Ovary (tissue), 9 donors: ENCODE measurements around the gene TRAK2. TPM values are rescaled to one million over a fixed set of nuclear protein-coding genes. Genes with fewer than 3 reads are reported as not detected.

ENCODE experiments used
- DNase-seq, 5 donors: peaks; one replicate each; pipeline ENCODE4 v3.0.0-alpha.2; 2019 to 2020
- H3K27ac ChIP-seq, 2 donors: fragments of 200-600 bp; one replicate each; pipeline versions ENCODE4 v1.5.1 to v1.8.0; 2019 to 2022
- H3K27me3 ChIP-seq: fragments of 200-600 bp; one replicate; pipeline ENCODE4 v1.8.0; 2022
- H3K36me3 ChIP-seq: fragments of 200-600 bp; sonication (generic); one replicate; pipeline ENCODE4 v1.5.1; 2019
- H3K4me1 ChIP-seq: one replicate; pipeline ENCODE4 v1.8.1; 2013; ENCODE audit warnings: mild to moderate bottlenecking, moderate library complexity; ENCODE audit not compliant: insufficient read depth
- H3K4me3 ChIP-seq: fragments of 200-600 bp; sonication (generic); one replicate; pipeline ENCODE4 v1.5.1; 2017
- H3K9me3 ChIP-seq, 2 donors: fragments of 200-600 bp in 1 of 2; sonication (generic) in 1 of 2; one replicate each; pipeline versions ENCODE4 v1.5.1 to v1.8.1; 2013 to 2019; ENCODE audit warnings: mild to moderate bottlenecking in 1 of 2, moderate library complexity in 1 of 2
- EP300 ChIP-seq: sonication (generic); formaldehyde crosslinking; IDR thresholded peaks from one replicate; pipeline ENCODE4 v1.6.1; 2017; ENCODE audit warnings: antibody characterized with exemption
- POLR2A ChIP-seq: fragments of 450-650 bp; IDR thresholded peaks from one replicate; pipeline ENCODE4 v1.6.1; 2017; ENCODE audit warnings: antibody characterized with exemption, mild to moderate bottlenecking, moderate library complexity
- WGBS, 3 donors: extraction: QIAGEN DNeasy Blood & Tissue Kit in 1 of 3; methylation state at CpG; one replicate each; pipeline versions ENCODE4 v1.1.5 to v1.1.7; 2013 to 2017; 5-methylcytosine and 5-hydroxymethylcytosine counted together
- intact Hi-C, 4 donors: fragments of 100-400 bp; cut with DNase I; formaldehyde crosslinking; loops; one replicate each; pipeline versions ENCODE4 v1.11.0 to v1.15.1; 2022 to 2023
- polyA plus RNA-seq, 2 donors: library from polyadenylated mRNA; stranded (reverse); fragments of 200-250 nt in 1 of 2; fragments of 350-450 nt in 1 of 2; fragmentation: Illumina TruSeq in 1 of 2; extraction: RNeasy Lipid Tissue Mini Kit (QIAGEN cat#74804) in 1 of 2; gene quantifications; one replicate each; pipeline ENCODE4 v1.2.3, GENCODE V29; 2013 to 2014
- total RNA-seq, 7 donors: library from RNA; depleted of rRNA in 2 of 7; stranded (reverse); fragments of >200 nt in 2 of 7; fragmentation: NEBNext Ultra II Directional in 3 of 7; extraction: Animal tissue kit (Norgen Biotek cat#: 25700) in 3 of 7; gene quantifications; one replicate each; pipeline versions ENCODE4 v1.1.0 to v1.2.4, GENCODE V29; 2016 to 2023
- TF ChIP-seq, protein P1 (sequence below), 3 donors: fragments of 450-650 bp in 2 of 3; fragments of 200-600 bp in 1 of 3; IDR thresholded peaks; one replicate each; pipeline versions ENCODE4 v1.5.1 to v1.8.0; 2016 to 2022; ENCODE audit warnings: antibody characterized with exemption in 3 of 3, mild to moderate bottlenecking in 1 of 3
- donor health status: DM: no; HTN: no; CAD: no; lungs with moderate emphysema.
- donor health status: DM: no; HTN: no; CAD: no.
- donor health status: Bipolar disorder and iron deficiency.
- donor health status: DM: yes; HTN: yes; CAD: no.
- donor health status: DM: no; HTN: no; CAD: no.
- donor health status: DM: yes; HTN: yes; CAD: no.

TRAK2 gene
- total and polyA plus RNA-seq, 9 donors: 8.3 to 33.7 (median 20.2) TPM

DNA sequence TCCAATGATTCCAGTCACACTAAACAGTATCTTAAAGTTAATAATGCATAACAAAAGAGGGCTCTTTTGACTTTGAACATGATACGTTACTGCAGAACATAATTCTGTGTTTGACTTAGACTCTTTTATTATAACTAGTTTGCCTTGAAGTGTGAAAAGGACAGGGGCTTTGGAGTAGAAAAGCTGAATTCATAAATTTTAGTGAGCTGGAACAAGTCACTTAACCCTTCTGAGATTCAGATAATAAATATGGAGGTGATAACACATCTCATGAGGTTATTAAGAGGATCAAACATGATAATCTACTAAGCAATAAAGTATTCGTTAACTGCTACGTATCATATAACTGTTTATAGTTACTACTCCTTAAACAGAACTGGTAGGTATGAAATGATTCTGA, 49.4 kb downstream of the TRAK2 start:
- Histone ChIP-seq H3K4me1 (peaks cover 6% of the 10 kb centered on the region), H3K9me3 (no peaks in the 10 kb centered on the region), H3K27ac (no peak overlapping the region), H3K4me3 (no peak overlapping the region), H3K27me3 (no peaks in the 10 kb centered on the region), H3K36me3 (no peaks in the 10 kb centered on the region)
- WGBS, 3 donors: 94 to 97% (median 97%) methylated on average over 3 of the region's 3 CpGs
- no peak for DNase-seq
- no peak for TF ChIP-seq EP300
- no peak for TF ChIP-seq POLR2A
- TF ChIP-seq, protein P1, sequence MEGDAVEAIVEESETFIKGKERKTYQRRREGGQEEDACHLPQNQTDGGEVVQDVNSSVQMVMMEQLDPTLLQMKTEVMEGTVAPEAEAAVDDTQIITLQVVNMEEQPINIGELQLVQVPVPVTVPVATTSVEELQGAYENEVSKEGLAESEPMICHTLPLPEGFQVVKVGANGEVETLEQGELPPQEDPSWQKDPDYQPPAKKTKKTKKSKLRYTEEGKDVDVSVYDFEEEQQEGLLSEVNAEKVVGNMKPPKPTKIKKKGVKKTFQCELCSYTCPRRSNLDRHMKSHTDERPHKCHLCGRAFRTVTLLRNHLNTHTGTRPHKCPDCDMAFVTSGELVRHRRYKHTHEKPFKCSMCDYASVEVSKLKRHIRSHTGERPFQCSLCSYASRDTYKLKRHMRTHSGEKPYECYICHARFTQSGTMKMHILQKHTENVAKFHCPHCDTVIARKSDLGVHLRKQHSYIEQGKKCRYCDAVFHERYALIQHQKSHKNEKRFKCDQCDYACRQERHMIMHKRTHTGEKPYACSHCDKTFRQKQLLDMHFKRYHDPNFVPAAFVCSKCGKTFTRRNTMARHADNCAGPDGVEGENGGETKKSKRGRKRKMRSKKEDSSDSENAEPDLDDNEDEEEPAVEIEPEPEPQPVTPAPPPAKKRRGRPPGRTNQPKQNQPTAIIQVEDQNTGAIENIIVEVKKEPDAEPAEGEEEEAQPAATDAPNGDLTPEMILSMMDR (IDR thresholded peaks at IDR 0.05): no peak
- intact Hi-C loops: no loop called here

DNA sequence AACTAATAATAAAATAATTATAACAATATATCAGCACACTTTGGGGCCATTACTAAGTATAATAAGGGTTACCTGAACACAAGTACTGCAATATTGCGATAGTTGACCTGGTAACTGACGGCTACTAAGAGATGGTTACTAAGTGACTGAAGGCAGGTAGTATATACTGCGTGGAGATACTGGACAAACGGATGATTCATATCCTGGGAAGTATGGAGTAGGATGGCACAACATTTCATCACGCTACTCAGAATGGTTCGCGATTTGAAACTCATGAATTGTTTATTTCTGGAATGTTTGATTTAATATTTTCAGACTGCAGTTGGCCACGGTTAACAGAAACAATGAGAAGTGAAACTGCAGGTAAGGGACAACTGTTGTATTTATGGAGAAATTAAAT, 54.7 kb downstream of the TRAK2 start:
- Histone ChIP-seq H3K4me3 (no peak overlapping the region), H3K4me1 (no peaks in the 10 kb centered on the region), H3K36me3 (no peaks in the 10 kb centered on the region), H3K27me3 (no peaks in the 10 kb centered on the region), H3K9me3 (no peaks in the 10 kb centered on the region), H3K27ac (no peak overlapping the region)
- intact Hi-C loops: no loop called here
- no peak for TF ChIP-seq POLR2A
- TF ChIP-seq EP300: no peak
- TF ChIP-seq, protein P1 (IDR thresholded peaks at IDR 0.05): no peak
- WGBS, 3 donors: 85 to 96% (median 93%) methylated on average over 8 of the region's 8 CpGs
- DNase-seq: no peak

DNA sequence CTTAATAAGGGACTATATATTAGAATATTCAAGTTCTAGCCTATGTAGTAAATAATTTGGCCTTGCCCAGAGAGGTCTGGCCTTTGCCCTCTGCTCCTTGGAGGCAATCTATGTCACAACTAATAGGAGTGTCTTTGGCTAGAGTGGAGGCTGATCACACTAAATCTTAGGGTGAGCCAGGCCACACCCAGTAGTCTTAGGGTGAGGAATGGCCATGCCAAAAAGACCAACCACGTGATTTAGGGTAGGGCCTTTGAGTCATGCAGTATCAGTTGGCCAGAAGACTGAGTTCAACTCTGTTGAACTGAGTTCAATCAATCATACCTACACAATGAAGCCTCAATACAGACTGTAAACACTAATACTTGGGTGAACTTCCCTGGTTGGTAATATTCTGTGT, 68.1 kb downstream of the TRAK2 start:
- Histone ChIP-seq H3K4me3 (no peak overlapping the region), H3K27me3 (no peaks in the 10 kb centered on the region), H3K27ac (no peak overlapping the region), H3K4me1 (no peaks in the 10 kb centered on the region), H3K36me3 (no peaks in the 10 kb centered on the region), H3K9me3 (no peaks in the 10 kb centered on the region)
- WGBS, 3 donors: 78 to 95% (median 80%) methylated on average over 1 of the region's 1 CpG
- intact Hi-C loops: no loop called here
- DNase-seq: no peak
- TF ChIP-seq POLR2A: no peak
- TF ChIP-seq EP300: no peak
- TF ChIP-seq, protein P1 (IDR thresholded peaks at IDR 0.05): no peak

DNA sequence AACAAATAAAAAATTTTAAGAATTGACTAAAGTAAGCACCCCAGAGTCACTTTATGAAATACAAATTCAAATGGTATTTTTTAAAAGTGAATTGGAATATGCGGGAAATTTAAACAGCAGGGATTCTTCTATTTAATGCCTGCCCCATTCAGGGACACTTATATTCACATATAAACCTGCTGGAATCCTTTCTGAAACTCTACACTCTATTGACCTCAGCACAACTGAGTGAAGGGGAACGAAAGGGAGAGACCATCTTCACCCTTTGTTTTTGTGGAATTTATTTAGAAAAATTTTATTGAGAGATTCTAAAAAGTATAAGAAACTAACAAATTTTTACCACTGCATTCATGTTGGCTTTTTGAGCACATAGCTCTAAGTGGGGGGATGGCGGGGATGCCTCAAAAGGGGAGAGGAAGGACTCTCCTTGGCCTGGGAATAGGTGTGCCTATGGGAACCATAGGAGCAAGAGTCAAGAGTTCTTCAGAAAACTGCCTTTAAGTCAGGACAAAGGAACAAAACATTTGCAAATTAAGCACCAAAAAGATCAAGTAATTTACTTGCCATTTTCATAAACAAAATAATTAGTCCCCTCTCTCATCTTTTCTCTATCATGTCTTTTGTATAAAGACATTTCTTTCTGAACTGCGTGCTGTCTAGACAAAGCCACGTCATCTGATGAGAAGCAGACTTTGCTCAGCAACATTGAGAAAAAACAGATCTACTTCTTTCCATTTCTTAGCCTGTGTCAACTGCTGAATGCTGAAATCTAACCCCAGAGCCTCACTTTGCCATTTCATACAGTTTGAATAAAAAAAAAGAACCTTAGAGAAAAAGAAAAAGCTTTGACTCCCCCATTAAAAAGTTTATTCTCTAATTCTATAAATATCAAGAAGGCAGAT, 72.5 kb downstream of the TRAK2 start:
- TF ChIP-seq POLR2A (no peak), EP300 (no peak)
- TF ChIP-seq, protein P1 (IDR thresholded peaks at IDR 0.05): no peak
- no peaks in the 10 kb centered on the region for H3K4me1 ChIP-seq
- DNase-seq: no peak
- intact Hi-C loops: no loop called here
- H3K27ac ChIP-seq: no peak overlapping the region
- H3K4me3 ChIP-seq: no peak overlapping the region
- H3K36me3 ChIP-seq: no peaks in the 10 kb centered on the region
- WGBS, 3 donors: 82 to 84% (median 84%) methylated on average over 5 of the region's 5 CpGs
- no peaks in the 10 kb centered on the region for H3K27me3 ChIP-seq
- no peaks in the 10 kb centered on the region for H3K9me3 ChIP-seq
